ENCODE results near the gene RNF224. TPM values are rescaled to one million over a fixed set of nuclear protein-coding genes. Genes with fewer than 3 reads are reported as not detected.

The RNF224 gene
- total and polyA plus RNA-seq, 4 donors, result not detected

DNA sequence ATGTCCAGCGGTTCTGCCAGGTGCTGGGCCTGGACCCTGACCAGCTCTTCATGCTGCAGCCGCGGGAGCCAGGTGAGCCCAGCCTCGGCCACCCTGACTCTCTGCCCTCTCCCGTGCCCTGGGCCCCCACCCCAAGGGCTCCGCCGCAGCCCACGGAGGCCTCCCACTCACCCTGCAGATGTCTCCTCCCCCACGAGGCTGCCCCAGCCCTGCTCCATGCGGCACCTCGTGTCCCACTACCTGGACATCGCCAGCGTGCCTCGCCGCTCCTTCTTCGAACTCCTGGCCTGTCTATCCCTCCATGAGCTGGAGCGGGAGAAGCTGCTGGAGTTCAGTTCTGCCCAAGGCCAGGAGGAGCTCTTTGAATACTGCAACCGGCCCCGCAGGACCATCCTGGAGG lies 12.7 kb upstream of the RNF224 start:
- H3K9ac ChIP-seq (ENCODE audit: low read depth in 1 of 2, low read length in 2 of 2), result no peak overlapping the region
- no peak overlapping the region for H3K27ac ChIP-seq (ENCODE audit: low read depth in 1 of 2, low read length in 2 of 2)
- no peak overlapping the region for H3K4me3 ChIP-seq (ENCODE audit: low read depth in 1 of 3, low read length in 3 of 3)
- TF ChIP-seq HNF4A (conservative IDR thresholded peaks at IDR 0.05) (no peak), CTCF (IDR thresholded peaks at IDR 0.05; ENCODE audit: low read depth, low read length, missing input control) (no peak), GABPA (IDR thresholded peaks at IDR 0.05 in 1 of 2, conservative IDR thresholded peaks at IDR 0.05 in 1 of 2) (no peak), FOXA2 (IDR thresholded peaks at IDR 0.05) (no peak)
- no peak for DNase-seq (ENCODE audit: low spot score)
- WGBS, result 95% methylated on average over 19 of the region's 19 CpGs
- H3K36me3 ChIP-seq (ENCODE audit: control insufficient read depth in 4 of 4, insufficient read depth in 3 of 4, low read depth in 1 of 4, low read length in 3 of 4), result peaks cover 0 to 5% (median under 1%) of the 10 kb centered on the region in 4 donors
- H3K9me3 ChIP-seq (ENCODE audit: control insufficient read depth in 4 of 4, low read length in 3 of 4), result no peaks in the 10 kb centered on the region
- peaks cover 0 to 12% (median 4%) of the 10 kb centered on the region in 4 donors for H3K4me1 ChIP-seq (ENCODE audit: control insufficient read depth in 4 of 4, insufficient read depth in 4 of 4, low read length in 3 of 4)
- no peaks in the 10 kb centered on the region for H3K27me3 ChIP-seq (ENCODE audit: control insufficient read depth in 4 of 4, insufficient read depth in 4 of 4, low read length in 3 of 4)

DNA sequence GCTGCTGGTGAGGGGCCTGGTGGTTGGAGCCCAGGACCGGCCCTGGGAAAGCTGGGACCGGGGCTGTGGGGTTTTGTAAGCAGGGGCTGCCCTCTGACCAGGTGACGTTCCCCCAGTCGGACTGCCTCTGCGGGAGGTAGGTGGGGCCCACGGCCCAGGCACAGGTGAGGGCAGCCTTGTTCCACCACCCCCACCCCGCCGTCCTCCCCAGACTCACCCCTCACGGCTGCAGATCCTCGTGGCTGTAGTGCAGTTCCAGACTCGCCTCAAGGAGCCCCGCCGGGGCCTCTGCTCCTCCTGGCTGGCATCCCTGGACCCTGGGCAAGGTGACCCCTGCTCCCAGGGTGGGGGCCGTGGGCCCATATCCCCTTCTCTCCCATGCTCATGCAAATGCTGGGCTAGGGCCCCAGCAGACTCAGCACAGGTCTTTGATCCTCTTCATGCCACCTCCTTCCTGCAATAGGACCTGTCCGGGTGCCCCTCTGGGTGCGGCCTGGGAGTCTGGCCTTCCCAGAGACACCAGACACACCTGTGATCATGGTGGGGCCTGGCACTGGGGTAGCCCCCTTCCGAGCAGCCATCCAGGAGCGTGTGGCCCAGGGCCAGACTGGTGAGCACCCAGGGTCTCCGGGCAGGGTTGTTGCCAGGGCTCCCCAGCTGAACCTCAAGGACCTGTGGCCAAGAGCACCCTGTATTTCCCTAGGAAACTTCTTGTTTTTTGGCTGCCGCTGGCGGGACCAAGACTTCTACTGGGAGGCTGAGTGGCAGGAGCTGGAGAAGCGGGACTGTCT lies 11.9 kb upstream of the RNF224 start:
- no peaks in the 10 kb centered on the region for H3K9me3 ChIP-seq (ENCODE audit: control insufficient read depth in 4 of 4, low read length in 3 of 4)
- TF ChIP-seq GABPA (IDR thresholded peaks at IDR 0.05 in 1 of 2, conservative IDR thresholded peaks at IDR 0.05 in 1 of 2), result no peak
- no peak for TF ChIP-seq HNF4G (IDR thresholded peaks at IDR 0.05)
- TF ChIP-seq ATF3 (IDR thresholded peaks at IDR 0.05), result no peak
- no peak for TF ChIP-seq FOXA2 (IDR thresholded peaks at IDR 0.05)
- TF ChIP-seq SP1 (IDR thresholded peaks at IDR 0.05), result no peak
- TF ChIP-seq CTCF (IDR thresholded peaks at IDR 0.05; ENCODE audit: low read depth, low read length, missing input control), result no peak
- TF ChIP-seq REST (IDR thresholded peaks at IDR 0.05), result no peak
- no peak for TF ChIP-seq RXRA (IDR thresholded peaks at IDR 0.05)
- TF ChIP-seq YY1 (IDR thresholded peaks at IDR 0.05), result no peak
- TF ChIP-seq JUND (IDR thresholded peaks at IDR 0.05), result no peak
- TF ChIP-seq EGR1 (IDR thresholded peaks at IDR 0.05; ENCODE audit: low read depth in 2 of 2), result no peak
- TF ChIP-seq ZBTB33 (IDR thresholded peaks at IDR 0.05), result no peak
- TF ChIP-seq, protein P1, sequence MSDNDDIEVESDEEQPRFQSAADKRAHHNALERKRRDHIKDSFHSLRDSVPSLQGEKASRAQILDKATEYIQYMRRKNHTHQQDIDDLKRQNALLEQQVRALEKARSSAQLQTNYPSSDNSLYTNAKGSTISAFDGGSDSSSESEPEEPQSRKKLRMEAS (IDR thresholded peaks at IDR 0.05), result no peak
- TF ChIP-seq NR2F2 (IDR thresholded peaks at IDR 0.05), result no peak
- TF ChIP-seq RAD21 (IDR thresholded peaks at IDR 0.05), result no peak
- TF ChIP-seq FOXA1 (IDR thresholded peaks at IDR 0.05), result no peak
- TF ChIP-seq TAF1 (conservative IDR thresholded peaks at IDR 0.05), result no peak
- no peaks in the 10 kb centered on the region for H3K27me3 ChIP-seq (ENCODE audit: control insufficient read depth in 4 of 4, insufficient read depth in 4 of 4, low read length in 3 of 4)
- DNase-seq (ENCODE audit: low spot score), result no peak
- H3K4me3 ChIP-seq (ENCODE audit: low read depth in 1 of 3, low read length in 3 of 3), result no peak overlapping the region
- no peak overlapping the region for H3K9ac ChIP-seq (ENCODE audit: low read depth in 1 of 2, low read length in 2 of 2)
- 96% methylated on average over 22 of the region's 22 CpGs for WGBS
- H3K36me3 ChIP-seq (ENCODE audit: control insufficient read depth in 4 of 4, insufficient read depth in 3 of 4, low read depth in 1 of 4, low read length in 3 of 4), result peaks cover 0 to 5% (median under 1%) of the 10 kb centered on the region in 4 donors
- H3K27ac ChIP-seq (ENCODE audit: low read depth in 1 of 2, low read length in 2 of 2), result no peak overlapping the region
- H3K4me1 ChIP-seq (ENCODE audit: control insufficient read depth in 4 of 4, insufficient read depth in 4 of 4, low read length in 3 of 4), result peaks cover 0 to 12% (median 4%) of the 10 kb centered on the region in 4 donors
